Endothelial cell of umbilical vein (primary cell): ENCODE results near the gene PRPF19.

Experiments used
- EZH2 ChIP-seq: IDR thresholded peaks from 2 replicates; pipeline ENCODE4 v1.6.1; 2012; ENCODE audit warnings: borderline replicate concordance, low read depth, mild to moderate bottlenecking, moderate library complexity, low read length, inconsistent platforms; ENCODE audit not compliant: severe bottlenecking
- FOS ChIP-seq: IDR thresholded peaks from 2 replicates; pipeline ENCODE4 v1.6.1; 2011; ENCODE audit warnings: mild to moderate bottlenecking, low read length, moderate library complexity, borderline replicate concordance; ENCODE audit not compliant: insufficient read depth
- MYC ChIP-seq: IDR thresholded peaks from one replicate; pipeline ENCODE4 v1.6.1; 2011; ENCODE audit warnings: mild to moderate bottlenecking, low read depth, low read length
- POLR2A ChIP-seq: IDR thresholded peaks from 2 replicates; pipeline ENCODE4 v1.6.1; 2012; ENCODE audit warnings: low read depth, mild to moderate bottlenecking, control low read depth, low read length
- POLR2AphosphoS5 ChIP-seq: IDR thresholded peaks from 2 replicates; pipeline ENCODE4 v1.6.1; 2012; ENCODE audit warnings: low read depth, mild to moderate bottlenecking, control low read depth, low read length, moderate library complexity; ENCODE audit not compliant: insufficient read depth
- TF ChIP-seq, protein P1 (sequence below), 2 donors: IDR thresholded peaks; 1 replicate in 1 of 2; 2 replicates in 1 of 2; pipeline ENCODE4 v1.5.1; 2011; ENCODE audit warnings: low read length in 2 of 2, mild to moderate bottlenecking in 2 of 2, moderate library complexity in 2 of 2, control low read depth in 1 of 2, inconsistent platforms in 1 of 2, low read depth in 1 of 2; ENCODE audit not compliant: insufficient read depth in 1 of 2; ENCODE audit errors: extremely low read depth in 1 of 2
- TF ChIP-seq, protein P2 (sequence below): IDR thresholded peaks from 2 replicates; pipeline ENCODE4 v1.6.1; 2011; ENCODE audit not compliant: insufficient read depth, insufficient read length

DNA sequence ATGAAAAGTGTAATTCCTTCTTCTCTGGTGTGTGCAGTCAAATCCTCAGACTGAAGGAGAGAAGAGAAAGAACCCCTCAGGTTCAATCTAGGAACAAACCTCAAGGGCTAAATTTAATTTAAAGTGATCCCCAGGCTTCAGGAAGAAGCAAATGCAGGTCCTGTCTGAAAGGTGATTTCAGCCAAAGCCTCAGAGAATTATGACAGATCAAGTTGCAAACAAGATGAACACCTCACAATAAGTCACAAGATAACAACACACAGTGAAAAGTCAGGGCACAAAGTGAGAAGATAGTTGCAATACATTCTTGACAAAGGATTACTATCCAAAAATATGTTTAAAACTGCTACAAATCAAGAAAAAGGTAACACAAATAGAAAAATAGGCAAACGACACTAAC lies 27.3 kb downstream of the PRPF19 start:
- TF ChIP-seq FOS (no peak), EZH2 (no peak), POLR2AphosphoS5 (no peak), POLR2A (no peak), MYC (no peak)
- TF ChIP-seq, protein P1, sequence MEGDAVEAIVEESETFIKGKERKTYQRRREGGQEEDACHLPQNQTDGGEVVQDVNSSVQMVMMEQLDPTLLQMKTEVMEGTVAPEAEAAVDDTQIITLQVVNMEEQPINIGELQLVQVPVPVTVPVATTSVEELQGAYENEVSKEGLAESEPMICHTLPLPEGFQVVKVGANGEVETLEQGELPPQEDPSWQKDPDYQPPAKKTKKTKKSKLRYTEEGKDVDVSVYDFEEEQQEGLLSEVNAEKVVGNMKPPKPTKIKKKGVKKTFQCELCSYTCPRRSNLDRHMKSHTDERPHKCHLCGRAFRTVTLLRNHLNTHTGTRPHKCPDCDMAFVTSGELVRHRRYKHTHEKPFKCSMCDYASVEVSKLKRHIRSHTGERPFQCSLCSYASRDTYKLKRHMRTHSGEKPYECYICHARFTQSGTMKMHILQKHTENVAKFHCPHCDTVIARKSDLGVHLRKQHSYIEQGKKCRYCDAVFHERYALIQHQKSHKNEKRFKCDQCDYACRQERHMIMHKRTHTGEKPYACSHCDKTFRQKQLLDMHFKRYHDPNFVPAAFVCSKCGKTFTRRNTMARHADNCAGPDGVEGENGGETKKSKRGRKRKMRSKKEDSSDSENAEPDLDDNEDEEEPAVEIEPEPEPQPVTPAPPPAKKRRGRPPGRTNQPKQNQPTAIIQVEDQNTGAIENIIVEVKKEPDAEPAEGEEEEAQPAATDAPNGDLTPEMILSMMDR (IDR thresholded peaks at IDR 0.05; ENCODE audit: extremely low read depth in 1 of 2, insufficient read depth in 1 of 2, low read depth in 1 of 2, low read length in 2 of 2) = no peak
- TF ChIP-seq, protein P2, sequence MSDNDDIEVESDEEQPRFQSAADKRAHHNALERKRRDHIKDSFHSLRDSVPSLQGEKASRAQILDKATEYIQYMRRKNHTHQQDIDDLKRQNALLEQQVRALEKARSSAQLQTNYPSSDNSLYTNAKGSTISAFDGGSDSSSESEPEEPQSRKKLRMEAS = no peak
